GM23338 (cell line): ENCODE data around the gene JAK2. TPM values are rescaled to one million over a fixed set of nuclear protein-coding genes. Genes with fewer than 3 reads are reported as not detected.

Source experiments
- ATAC-seq: fragments of 200-7000 bp; cut with Tn5 transposase; 3 replicates; pipeline ENCODE4 v1.9.1; 2020
- DNase-seq: peaks from one replicate; pipeline ENCODE4 v3.0.0-alpha.2; 2015; ENCODE audit warnings: low spot score
- H2AFZ ChIP-seq: fragments of 200-600 bp; sonication (generic); 2 replicates; pipeline ENCODE4 v1.8.0; 2016; ENCODE audit warnings: antibody characterized with exemption, mild to moderate bottlenecking, moderate library complexity
- H3F3A ChIP-seq: fragments of 200-600 bp; sonication (generic); replicated peaks from 2 replicates; pipeline ENCODE4 v1.8.0; 2017; ENCODE audit warnings: antibody characterized with exemption, mixed run types, low read depth
- H3K27ac ChIP-seq: fragments of 200-600 bp; sonication (generic); 2 replicates; pipeline ENCODE4 v1.6.1; 2016; ENCODE audit warnings: low read depth
- H3K27me3 ChIP-seq: fragments of 200-600 bp; sonication (generic); 2 replicates; pipeline ENCODE4 v1.8.0; 2016; ENCODE audit warnings: mild to moderate bottlenecking, mixed run types, moderate library complexity; ENCODE audit not compliant: insufficient read depth
- H3K36me3 ChIP-seq: fragments of 200-600 bp; sonication (generic); 2 replicates; pipeline ENCODE4 v1.8.0; 2016; ENCODE audit warnings: mild to moderate bottlenecking; ENCODE audit not compliant: insufficient read depth
- H3K4me1 ChIP-seq: fragments of 200-600 bp; sonication (generic); 2 replicates; pipeline ENCODE4 v1.8.0; 2016; ENCODE audit warnings: mild to moderate bottlenecking, moderate library complexity; ENCODE audit not compliant: insufficient read depth
- H3K4me2 ChIP-seq: fragments of 200-600 bp; sonication (generic); 2 replicates; pipeline ENCODE4 v1.7.1; 2017; ENCODE audit warnings: mixed run types
- H3K4me3 ChIP-seq: fragments of 200-600 bp; sonication (generic); 2 replicates; pipeline ENCODE4 v1.6.1; 2016; ENCODE audit warnings: mixed run types
- H3K79me2 ChIP-seq: fragments of 200-600 bp; sonication (generic); replicated peaks from 2 replicates; pipeline ENCODE4 v1.8.0; 2017; ENCODE audit warnings: mild to moderate bottlenecking; ENCODE audit not compliant: insufficient read depth
- H3K9me2 ChIP-seq: fragments of 200-600 bp; sonication (generic); 2 replicates; pipeline ENCODE4 v1.8.0; 2017; ENCODE audit not compliant: insufficient read depth
- H4K20me1 ChIP-seq: fragments of 200-600 bp; sonication (generic); replicated peaks from 2 replicates; pipeline ENCODE4 v1.8.0; 2017; ENCODE audit warnings: mild to moderate bottlenecking; ENCODE audit not compliant: insufficient read depth
- H3K27ac Mint-ChIP-seq: 2 replicates; pipeline ENCODE4 v1.8.0; 2020; ENCODE audit warnings: inconsistent platforms, mild to moderate bottlenecking, moderate library complexity, mixed read lengths
- H3K27me3 Mint-ChIP-seq: 3 replicates; pipeline ENCODE4 v1.8.0; 2022; ENCODE audit warnings: low read depth, mild to moderate bottlenecking, moderate library complexity, mixed read lengths, inconsistent platforms; ENCODE audit not compliant: insufficient read depth, poor library complexity
- H3K36me3 Mint-ChIP-seq: 3 replicates; pipeline ENCODE4 v1.8.0; 2021; ENCODE audit warnings: low read depth, mild to moderate bottlenecking, inconsistent platforms, moderate library complexity, mixed read lengths
- H3K4me1 Mint-ChIP-seq: 3 replicates; pipeline ENCODE4 v1.8.0; 2020; ENCODE audit warnings: mild to moderate bottlenecking, inconsistent platforms, mixed read lengths
- H3K4me3 Mint-ChIP-seq: 3 replicates; pipeline ENCODE4 v1.8.0; 2021; ENCODE audit warnings: moderate library complexity, mild to moderate bottlenecking, inconsistent platforms, mixed read lengths
- H3K9me3 Mint-ChIP-seq: 3 replicates; pipeline ENCODE4 v1.8.0; 2020; ENCODE audit warnings: moderate library complexity, mild to moderate bottlenecking, inconsistent platforms, mixed read lengths
- EZH2 ChIP-seq: fragments of 200-600 bp; sonication (generic); IDR thresholded peaks from one replicate; pipeline ENCODE4 v1.8.0; 2017; ENCODE audit warnings: antibody characterized with exemption, mild to moderate bottlenecking, low read depth; ENCODE audit not compliant: unreplicated experiment
- JUNB ChIP-seq: IDR thresholded peaks from one replicate; pipeline ENCODE4 v1.6.1; 2016; ENCODE audit warnings: antibody characterized with exemption; ENCODE audit not compliant: unreplicated experiment
- NANOG ChIP-seq: IDR thresholded peaks from 2 replicates; pipeline ENCODE4 v1.6.1; 2016; ENCODE audit warnings: antibody characterized with exemption, borderline replicate concordance
- POLR2AphosphoS5 ChIP-seq: IDR thresholded peaks from 2 replicates; pipeline ENCODE4 v1.6.1; 2016; ENCODE audit warnings: antibody characterized with exemption, low read depth
- STAT1 ChIP-seq: IDR thresholded peaks from one replicate; pipeline ENCODE4 v1.6.1; 2016; ENCODE audit warnings: antibody characterized with exemption; ENCODE audit not compliant: unreplicated experiment
- ZNF331 ChIP-seq: fragments of 250-450 bp; sonication (Bioruptor Pico); IDR thresholded peaks from 2 replicates; pipeline ENCODE4 v1.5.0; 2020; ENCODE audit warnings: low read depth, mild to moderate bottlenecking, moderate library complexity
- polyA plus RNA-seq: library from polyadenylated mRNA; unstranded; fragments of >200 nt; fragmentation: Nextera tagmentation; extraction: Ambion mirVana; gene quantifications from 2 replicates; pipeline ENCODE4 v1.2.1, GENCODE V29; 2016
- total RNA-seq: library from RNA; depleted of rRNA; stranded (reverse); fragments of >200 nt; shearing (Covaris generic); gene quantifications from 2 replicates; pipeline ENCODE4 v1.2.3, GENCODE V29; 2014
- TF ChIP-seq, protein P1 (sequence below): fragments of 250-450 bp; sonication (Bioruptor Pico); IDR thresholded peaks from 2 replicates; pipeline ENCODE4 v1.5.0; 2020; ENCODE audit warnings: mild to moderate bottlenecking, moderate library complexity
- TF ChIP-seq, protein P2 (sequence below): IDR thresholded peaks from one replicate; pipeline ENCODE4 v1.6.1; 2018; ENCODE audit warnings: antibody characterized with exemption; ENCODE audit not compliant: unreplicated experiment
- TF ChIP-seq, protein P3 (sequence below): IDR thresholded peaks from 2 replicates; pipeline ENCODE4 v1.6.1; 2016; ENCODE audit warnings: antibody characterized with exemption

JAK2 gene
- total and polyA plus RNA-seq, 2 experiments from 2014 or later = 1.1 to 3.0 TPM

DNA sequence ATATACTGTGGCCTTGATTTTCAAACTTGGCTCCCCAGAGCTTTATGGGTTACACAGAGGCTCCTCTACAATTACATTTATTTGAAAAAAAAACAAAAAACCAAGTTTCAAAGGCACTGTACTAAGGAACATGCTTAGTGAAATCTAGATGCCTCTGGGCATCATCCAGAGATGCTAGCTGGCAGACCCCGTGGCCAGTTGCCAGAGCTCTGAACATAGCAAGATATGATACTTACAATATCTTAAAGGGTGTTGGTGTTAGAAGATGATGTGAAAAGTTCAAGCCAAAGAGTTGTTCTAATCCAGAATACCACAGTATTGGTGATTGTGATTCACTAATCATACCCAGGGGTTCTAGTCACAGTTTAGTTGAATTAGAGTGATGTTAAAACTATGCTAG, 87.8 kb downstream of the JAK2 start:
- no peak overlapping the region for H3K4me3 ChIP-seq
- Mint-ChIP-seq H3K27me3 (no peaks in the 10 kb centered on the region), H3K9me3 (no peaks in the 10 kb centered on the region), H3K27ac (no peak overlapping the region), H3K4me1 (no peaks in the 10 kb centered on the region), H3K4me3 (no peak overlapping the region), H3K36me3 (no peaks in the 10 kb centered on the region)
- no peaks in the 10 kb centered on the region for H3F3A ChIP-seq
- TF ChIP-seq STAT1 (no peak), POLR2AphosphoS5 (no peak), NANOG (no peak), EZH2 (no peak), JUNB (no peak), ZNF331 (no peak)
- TF ChIP-seq, protein P1, sequence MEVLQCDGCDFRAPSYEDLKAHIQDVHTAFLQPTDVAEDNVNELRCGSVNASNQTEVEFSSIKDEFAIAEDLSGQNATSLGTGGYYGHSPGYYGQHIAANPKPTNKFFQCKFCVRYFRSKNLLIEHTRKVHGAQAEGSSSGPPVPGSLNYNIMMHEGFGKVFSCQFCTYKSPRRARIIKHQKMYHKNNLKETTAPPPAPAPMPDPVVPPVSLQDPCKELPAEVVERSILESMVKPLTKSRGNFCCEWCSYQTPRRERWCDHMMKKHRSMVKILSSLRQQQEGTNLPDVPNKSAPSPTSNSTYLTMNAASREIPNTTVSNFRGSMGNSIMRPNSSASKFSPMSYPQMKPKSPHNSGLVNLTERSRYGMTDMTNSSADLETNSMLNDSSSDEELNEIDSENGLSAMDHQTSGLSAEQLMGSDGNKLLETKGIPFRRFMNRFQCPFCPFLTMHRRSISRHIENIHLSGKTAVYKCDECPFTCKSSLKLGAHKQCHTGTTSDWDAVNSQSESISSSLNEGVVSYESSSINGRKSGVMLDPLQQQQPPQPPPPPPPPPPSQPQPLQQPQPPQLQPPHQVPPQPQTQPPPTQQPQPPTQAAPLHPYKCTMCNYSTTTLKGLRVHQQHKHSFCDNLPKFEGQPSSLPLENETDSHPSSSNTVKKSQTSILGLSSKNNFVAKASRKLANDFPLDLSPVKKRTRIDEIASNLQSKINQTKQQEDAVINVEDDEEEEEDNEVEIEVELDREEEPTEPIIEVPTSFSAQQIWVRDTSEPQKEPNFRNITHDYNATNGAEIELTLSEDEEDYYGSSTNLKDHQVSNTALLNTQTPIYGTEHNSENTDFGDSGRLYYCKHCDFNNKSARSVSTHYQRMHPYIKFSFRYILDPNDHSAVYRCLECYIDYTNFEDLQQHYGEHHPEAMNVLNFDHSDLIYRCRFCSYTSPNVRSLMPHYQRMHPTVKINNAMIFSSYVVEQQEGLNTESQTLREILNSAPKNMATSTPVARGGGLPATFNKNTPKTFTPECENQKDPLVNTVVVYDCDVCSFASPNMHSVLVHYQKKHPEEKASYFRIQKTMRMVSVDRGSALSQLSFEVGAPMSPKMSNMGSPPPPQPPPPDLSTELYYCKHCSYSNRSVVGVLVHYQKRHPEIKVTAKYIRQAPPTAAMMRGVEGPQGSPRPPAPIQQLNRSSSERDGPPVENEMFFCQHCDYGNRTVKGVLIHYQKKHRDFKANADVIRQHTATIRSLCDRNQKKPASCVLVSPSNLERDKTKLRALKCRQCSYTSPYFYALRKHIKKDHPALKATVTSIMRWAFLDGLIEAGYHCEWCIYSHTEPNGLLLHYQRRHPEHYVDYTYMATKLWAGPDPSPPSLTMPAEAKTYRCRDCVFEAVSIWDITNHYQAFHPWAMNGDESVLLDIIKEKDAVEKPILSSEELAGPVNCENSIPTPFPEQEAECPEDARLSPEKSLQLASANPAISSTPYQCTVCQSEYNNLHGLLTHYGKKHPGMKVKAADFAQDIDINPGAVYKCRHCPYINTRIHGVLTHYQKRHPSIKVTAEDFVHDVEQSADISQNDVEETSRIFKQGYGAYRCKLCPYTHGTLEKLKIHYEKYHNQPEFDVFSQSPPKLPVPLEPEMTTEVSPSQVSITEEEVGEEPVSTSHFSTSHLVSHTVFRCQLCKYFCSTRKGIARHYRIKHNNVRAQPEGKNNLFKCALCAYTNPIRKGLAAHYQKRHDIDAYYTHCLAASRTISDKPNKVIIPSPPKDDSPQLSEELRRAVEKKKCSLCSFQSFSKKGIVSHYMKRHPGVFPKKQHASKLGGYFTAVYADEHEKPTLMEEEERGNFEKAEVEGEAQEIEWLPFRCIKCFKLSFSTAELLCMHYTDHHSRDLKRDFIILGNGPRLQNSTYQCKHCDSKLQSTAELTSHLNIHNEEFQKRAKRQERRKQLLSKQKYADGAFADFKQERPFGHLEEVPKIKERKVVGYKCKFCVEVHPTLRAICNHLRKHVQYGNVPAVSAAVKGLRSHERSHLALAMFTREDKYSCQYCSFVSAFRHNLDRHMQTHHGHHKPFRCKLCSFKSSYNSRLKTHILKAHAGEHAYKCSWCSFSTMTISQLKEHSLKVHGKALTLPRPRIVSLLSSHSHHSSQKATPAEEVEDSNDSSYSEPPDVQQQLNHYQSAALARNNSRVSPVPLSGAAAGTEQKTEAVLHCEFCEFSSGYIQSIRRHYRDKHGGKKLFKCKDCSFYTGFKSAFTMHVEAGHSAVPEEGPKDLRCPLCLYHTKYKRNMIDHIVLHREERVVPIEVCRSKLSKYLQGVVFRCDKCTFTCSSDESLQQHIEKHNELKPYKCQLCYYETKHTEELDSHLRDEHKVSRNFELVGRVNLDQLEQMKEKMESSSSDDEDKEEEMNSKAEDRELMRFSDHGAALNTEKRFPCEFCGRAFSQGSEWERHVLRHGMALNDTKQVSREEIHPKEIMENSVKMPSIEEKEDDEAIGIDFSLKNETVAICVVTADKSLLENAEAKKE (CRISPR knock-in tag) = no peak
- TF ChIP-seq, protein P2, sequence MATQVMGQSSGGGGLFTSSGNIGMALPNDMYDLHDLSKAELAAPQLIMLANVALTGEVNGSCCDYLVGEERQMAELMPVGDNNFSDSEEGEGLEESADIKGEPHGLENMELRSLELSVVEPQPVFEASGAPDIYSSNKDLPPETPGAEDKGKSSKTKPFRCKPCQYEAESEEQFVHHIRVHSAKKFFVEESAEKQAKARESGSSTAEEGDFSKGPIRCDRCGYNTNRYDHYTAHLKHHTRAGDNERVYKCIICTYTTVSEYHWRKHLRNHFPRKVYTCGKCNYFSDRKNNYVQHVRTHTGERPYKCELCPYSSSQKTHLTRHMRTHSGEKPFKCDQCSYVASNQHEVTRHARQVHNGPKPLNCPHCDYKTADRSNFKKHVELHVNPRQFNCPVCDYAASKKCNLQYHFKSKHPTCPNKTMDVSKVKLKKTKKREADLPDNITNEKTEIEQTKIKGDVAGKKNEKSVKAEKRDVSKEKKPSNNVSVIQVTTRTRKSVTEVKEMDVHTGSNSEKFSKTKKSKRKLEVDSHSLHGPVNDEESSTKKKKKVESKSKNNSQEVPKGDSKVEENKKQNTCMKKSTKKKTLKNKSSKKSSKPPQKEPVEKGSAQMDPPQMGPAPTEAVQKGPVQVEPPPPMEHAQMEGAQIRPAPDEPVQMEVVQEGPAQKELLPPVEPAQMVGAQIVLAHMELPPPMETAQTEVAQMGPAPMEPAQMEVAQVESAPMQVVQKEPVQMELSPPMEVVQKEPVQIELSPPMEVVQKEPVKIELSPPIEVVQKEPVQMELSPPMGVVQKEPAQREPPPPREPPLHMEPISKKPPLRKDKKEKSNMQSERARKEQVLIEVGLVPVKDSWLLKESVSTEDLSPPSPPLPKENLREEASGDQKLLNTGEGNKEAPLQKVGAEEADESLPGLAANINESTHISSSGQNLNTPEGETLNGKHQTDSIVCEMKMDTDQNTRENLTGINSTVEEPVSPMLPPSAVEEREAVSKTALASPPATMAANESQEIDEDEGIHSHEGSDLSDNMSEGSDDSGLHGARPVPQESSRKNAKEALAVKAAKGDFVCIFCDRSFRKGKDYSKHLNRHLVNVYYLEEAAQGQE = no peak
- TF ChIP-seq, protein P3, sequence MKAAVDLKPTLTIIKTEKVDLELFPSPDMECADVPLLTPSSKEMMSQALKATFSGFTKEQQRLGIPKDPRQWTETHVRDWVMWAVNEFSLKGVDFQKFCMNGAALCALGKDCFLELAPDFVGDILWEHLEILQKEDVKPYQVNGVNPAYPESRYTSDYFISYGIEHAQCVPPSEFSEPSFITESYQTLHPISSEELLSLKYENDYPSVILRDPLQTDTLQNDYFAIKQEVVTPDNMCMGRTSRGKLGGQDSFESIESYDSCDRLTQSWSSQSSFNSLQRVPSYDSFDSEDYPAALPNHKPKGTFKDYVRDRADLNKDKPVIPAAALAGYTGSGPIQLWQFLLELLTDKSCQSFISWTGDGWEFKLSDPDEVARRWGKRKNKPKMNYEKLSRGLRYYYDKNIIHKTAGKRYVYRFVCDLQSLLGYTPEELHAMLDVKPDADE = no peak
- no peaks in the 10 kb centered on the region for H3K79me2 ChIP-seq
- H3K9me2 ChIP-seq = no peaks in the 10 kb centered on the region
- no peak overlapping the region for H3K4me2 ChIP-seq
- no peaks in the 10 kb centered on the region for H3K4me1 ChIP-seq
- no peak overlapping the region for H2AFZ ChIP-seq
- ATAC-seq (no peak), DNase-seq (no peak)
- no peak overlapping the region for H3K27ac ChIP-seq
- H3K27me3 ChIP-seq = no peaks in the 10 kb centered on the region
- no peaks in the 10 kb centered on the region for H3K36me3 ChIP-seq
- H4K20me1 ChIP-seq = no peaks in the 10 kb centered on the region
